WERI-Rb-1 (cell line): ENCODE data around the gene TNFRSF11A.
A peak's percentile ranks its signal among the peaks of the same experiment; 100 is the strongest.

Experiments
- DNase-seq: peaks from one replicate; pipeline ENCODE4 v3.0.0-alpha.2; 2020
- H3K27ac ChIP-seq: fragments of 250-450 bp; sonication (Bioruptor Pico); 2 replicates; pipeline ENCODE4 v1.5.1; 2020; ENCODE audit warnings: mild to moderate bottlenecking, moderate library complexity
- H3K27me3 ChIP-seq: fragments of 250-450 bp; sonication (Bioruptor Pico); 2 replicates; pipeline ENCODE4 v1.5.1; 2021; ENCODE audit warnings: mild to moderate bottlenecking, low read depth, moderate library complexity; ENCODE audit not compliant: insufficient read depth, severe bottlenecking
- H3K36me3 ChIP-seq: fragments of 250-450 bp; sonication (Bioruptor Pico); 2 replicates; pipeline ENCODE4 v1.5.1; 2020; ENCODE audit warnings: mild to moderate bottlenecking, moderate library complexity
- H3K4me3 ChIP-seq: 2 replicates; pipeline ENCODE4 v1.5.1; 2011; ENCODE audit warnings: low read depth, mild to moderate bottlenecking, control low read depth, low read length
- H3K9me3 ChIP-seq: fragments of 250-450 bp; sonication (Bioruptor Pico); 2 replicates; pipeline ENCODE4 v1.5.1; 2021; ENCODE audit warnings: mild to moderate bottlenecking, moderate library complexity; ENCODE audit not compliant: severe bottlenecking
- CTCF ChIP-seq: IDR thresholded peaks from 2 replicates; pipeline ENCODE4 v1.5.1; 2011; ENCODE audit warnings: low read depth, mild to moderate bottlenecking, control low read depth, inconsistent platforms, low read length

The TNFRSF11A gene

GRCh38 chr18:62432176-62432575, 107.1 kb downstream of the TNFRSF11A start:
- Histone ChIP-seq H3K36me3 (no peaks in the 10 kb centered on the region), H3K27ac (no peak overlapping the region), H3K27me3 (no peaks in the 10 kb centered on the region), H3K4me3 (no peak overlapping the region), H3K9me3 (peaks cover 7% of the 10 kb centered on the region)
- DNase-seq = no peak
- TF ChIP-seq CTCF = no peak

GRCh38 chr18:62434798-62435197, 109.7 kb downstream of the TNFRSF11A start:
- Histone ChIP-seq H3K27me3 (no peaks in the 10 kb centered on the region), H3K4me3 (no peak overlapping the region), H3K36me3 (no peaks in the 10 kb centered on the region), H3K9me3 (peaks cover 3% of the 10 kb centered on the region), H3K27ac (no peak overlapping the region)
- no peak for DNase-seq
- no peak for TF ChIP-seq CTCF

GRCh38 chr18:62435435-62436031, 110.4 kb downstream of the TNFRSF11A start:
- Histone ChIP-seq H3K4me3 (no peak overlapping the region), H3K27me3 (no peaks in the 10 kb centered on the region), H3K27ac (no peak overlapping the region), H3K9me3 (peaks cover 4% of the 10 kb centered on the region), H3K36me3 (no peaks in the 10 kb centered on the region)
- DNase-seq = no peak
- no peak for TF ChIP-seq CTCF

GRCh38 chr18:62436636-62437234, 111.6 kb downstream of the TNFRSF11A start:
- no peaks in the 10 kb centered on the region for H3K27me3 ChIP-seq
- DNase-seq = no peak
- no peak for TF ChIP-seq CTCF
- H3K4me3 ChIP-seq = no peak overlapping the region
- no peaks in the 10 kb centered on the region for H3K36me3 ChIP-seq
- H3K27ac ChIP-seq = no peak overlapping the region
- peaks cover 4% of the 10 kb centered on the region for H3K9me3 ChIP-seq

- H3K27me3 ChIP-seq = no peaks in the 10 kb centered on the region
- DNase-seq = peak; percentile 57
- no peak for TF ChIP-seq CTCF
- peak overlapping the region; percentile 51 for H3K27ac ChIP-seq
- peak overlapping the region; percentile 32 for H3K4me3 ChIP-seq
- H3K9me3 ChIP-seq = peaks cover 4% of the 10 kb centered on the region
- H3K36me3 ChIP-seq = no peaks in the 10 kb centered on the region
Measured at GRCh38 chr18:62437235-62438017, 112.3 kb downstream of the TNFRSF11A start.
